ENCODE results near the gene ZNF512B.
A peak's percentile ranks its signal among the peaks of the same experiment; 100 is the strongest.
"Not testable (repeated sequence)": the region's sequence is repeated elsewhere in the genome, so short reads cannot be mapped to it uniquely, and the experiment has no call there.

ZNF512B gene

DNA sequence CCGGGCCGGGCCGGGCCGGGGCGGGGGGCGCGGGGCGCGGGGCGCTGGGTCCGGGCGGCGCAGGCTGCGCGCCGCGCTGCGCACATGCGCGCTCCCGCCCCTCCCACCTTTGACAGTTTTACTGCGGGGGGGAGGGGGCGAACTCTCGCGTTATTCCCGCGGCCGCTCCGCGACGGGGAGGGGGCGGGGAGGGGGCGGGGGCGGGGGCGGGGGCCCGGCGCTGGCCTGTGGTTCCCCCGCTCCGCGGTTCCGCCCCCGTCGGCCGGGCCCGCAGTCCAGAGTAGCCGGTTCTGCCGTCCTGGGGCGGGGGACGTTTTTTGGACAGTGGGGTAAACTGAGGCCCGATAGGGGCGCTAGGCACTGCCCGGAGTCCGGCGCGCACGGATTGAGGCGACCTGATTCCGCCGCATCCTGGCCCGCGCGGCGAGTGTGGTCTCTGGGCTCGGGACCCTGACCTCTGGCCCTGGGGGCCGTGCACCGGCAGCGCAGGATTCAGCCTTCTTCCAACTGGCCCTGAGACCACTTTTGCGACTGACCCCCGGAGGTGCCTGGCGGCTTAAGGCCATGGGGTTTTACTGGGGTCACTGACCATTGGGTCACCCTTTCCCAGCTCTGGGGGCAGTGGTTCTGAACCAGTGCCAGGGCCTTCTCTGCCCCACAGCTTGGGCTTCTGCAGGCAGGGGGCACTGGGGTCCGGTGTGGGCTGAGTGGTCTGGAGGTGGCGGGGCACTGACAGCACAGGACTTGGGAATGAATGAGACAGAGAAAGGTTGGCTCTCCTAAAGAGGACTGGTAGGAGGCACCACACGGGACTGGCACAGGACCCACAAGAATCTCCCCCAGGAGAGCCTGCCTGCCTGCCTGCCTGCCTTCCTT is at the start of gene ZNF512B:
ZNF512B (minus strand) TSS at position 93 of the 876 bp plus-strand sequence. CDS start 1,980 bp downstream, outside the sequence.
- peak; percentile 29 for DNase-seq (ENCODE audit: low spot score)

- DNase-seq (ENCODE audit: low spot score): no peak
Measured at GRCh38 chr20:64015635-64016034, 45.9 kb upstream of the ZNF512B start.

GRCh38 chr20:64012385-64013154 is 42.8 kb upstream of the ZNF512B start:
- not testable (repeated sequence) for DNase-seq (ENCODE audit: low spot score)

GRCh38 chr20:64011366-64011779 is 41.6 kb upstream of the ZNF512B start:
- DNase-seq (ENCODE audit: low spot score): no peak

DNA sequence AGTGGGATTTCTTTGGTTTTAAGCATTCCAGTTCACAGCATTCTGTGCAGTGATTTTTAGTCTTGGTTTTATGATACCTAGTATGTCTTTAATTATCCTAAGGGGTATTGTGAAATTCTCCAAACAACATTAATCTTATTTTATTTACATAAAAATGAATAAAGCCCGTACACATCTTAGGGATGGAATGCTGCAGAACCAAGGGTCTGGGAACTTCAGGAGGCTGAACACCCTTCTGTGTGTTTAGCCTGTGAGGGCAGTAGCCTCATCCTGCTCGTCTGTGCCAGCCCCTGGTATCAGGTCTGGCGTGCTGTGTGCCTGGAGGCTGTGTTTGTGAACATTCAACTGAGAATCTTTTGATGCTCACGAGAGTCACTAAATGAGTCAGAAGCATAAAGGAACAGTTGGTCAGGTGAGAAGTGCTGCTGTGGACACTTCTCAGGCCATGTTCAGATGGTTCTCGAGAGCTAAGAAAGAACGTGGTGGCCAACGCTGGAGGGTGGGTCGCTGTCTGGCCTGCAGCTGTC is 41.0 kb upstream of the ZNF512B start:
- no peak for DNase-seq (ENCODE audit: low spot score)

DNA sequence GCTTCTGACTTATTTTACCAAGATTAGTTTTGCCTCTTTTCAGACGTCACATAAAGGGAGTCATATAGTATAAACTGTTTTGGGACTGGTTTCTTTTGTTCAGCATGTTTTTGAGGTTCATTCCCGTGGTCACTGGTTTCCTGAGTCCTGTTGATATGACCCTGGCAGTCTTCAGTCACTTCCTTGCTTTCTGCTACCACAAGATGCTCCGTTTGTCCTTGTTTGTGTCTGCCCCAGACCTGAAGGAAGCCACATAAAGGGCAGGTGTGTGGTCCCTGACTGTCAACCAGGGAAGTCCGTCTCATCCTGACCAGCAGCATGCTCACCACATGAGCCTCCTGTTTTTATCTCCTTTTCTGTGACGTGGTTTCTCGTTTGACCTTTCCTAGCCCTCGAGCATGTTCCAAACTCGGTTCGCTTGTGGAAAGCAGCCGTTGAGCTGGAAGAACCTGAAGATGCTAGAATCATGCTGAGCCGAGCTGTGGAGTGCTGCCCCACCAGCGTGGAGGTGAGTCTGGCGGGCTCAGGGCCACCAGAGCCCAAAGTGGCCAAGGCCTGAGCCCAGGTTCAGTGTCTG is 40.2 kb upstream of the ZNF512B start:
- DNase-seq (ENCODE audit: low spot score): no peak

- DNase-seq (ENCODE audit: low spot score): no peak
Measured at GRCh38 chr20:64006902-64007301, 37.2 kb upstream of the ZNF512B start.

GRCh38 chr20:64006490-64006889 is 36.8 kb upstream of the ZNF512B start:
- DNase-seq (ENCODE audit: low spot score): no peak

GRCh38 chr20:64005394-64005793 is 35.7 kb upstream of the ZNF512B start:
- no peak for DNase-seq (ENCODE audit: low spot score)

- DNase-seq (ENCODE audit: low spot score): no peak
Measured at GRCh38 chr20:64003960-64004725, 34.4 kb upstream of the ZNF512B start.

- no peak for DNase-seq (ENCODE audit: low spot score)
Measured at GRCh38 chr20:64001607-64002011, 31.9 kb upstream of the ZNF512B start.

- DNase-seq (ENCODE audit: low spot score): no peak
Measured at GRCh38 chr20:64000906-64001305, 31.2 kb upstream of the ZNF512B start.

- DNase-seq (ENCODE audit: low spot score): no peak
Measured at GRCh38 chr20:63982937-63983336, 13.2 kb upstream of the ZNF512B start.

DNA sequence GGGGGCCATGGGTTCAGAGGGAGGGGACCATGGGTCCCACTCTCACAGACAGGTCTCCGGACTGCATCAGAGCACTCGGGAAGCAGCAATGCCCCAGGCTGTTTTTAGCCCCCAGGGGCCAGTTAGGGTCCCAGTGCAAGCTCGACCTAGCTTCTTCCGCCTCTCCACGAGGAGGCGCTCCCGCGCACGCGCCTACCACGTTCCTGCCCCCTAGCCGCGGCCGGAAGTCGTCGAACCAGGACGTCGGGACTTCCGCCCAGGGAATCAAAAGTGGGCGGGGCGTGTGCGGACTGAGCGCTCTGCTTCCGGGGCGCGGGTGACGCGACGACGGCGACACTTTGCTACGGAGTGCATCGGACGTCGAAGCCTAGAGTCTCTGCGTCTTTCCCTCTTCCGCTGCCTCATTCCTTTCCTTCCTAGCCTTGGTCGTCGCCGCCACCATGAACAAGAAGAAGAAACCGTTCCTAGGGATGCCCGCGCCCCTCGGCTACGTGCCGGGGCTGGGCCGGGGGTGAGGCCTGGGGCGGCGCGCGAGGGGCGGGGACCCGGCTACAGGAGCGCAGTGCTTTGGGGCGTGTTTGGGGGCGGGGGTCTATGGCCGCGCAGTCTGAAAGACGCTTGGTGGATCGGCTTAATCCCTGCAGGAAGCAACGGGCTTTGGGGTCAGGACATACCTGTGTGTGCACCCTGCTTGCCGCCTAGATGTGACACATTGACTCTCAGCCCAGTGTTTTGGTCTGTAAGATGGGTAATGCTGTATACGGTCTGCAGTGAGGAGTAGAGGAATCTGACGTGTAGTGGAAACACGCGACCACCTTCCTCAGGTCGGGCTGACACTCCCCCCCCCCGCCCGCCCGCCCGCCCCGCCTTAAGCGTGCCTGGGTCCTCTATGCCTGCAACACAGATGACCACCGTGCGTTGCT is 11.3 kb upstream of the ZNF512B start, which contains the start of gene PRPF6:
PRPF6 (plus strand) TSS at position 327 of the 923 bp plus-strand sequence; CDS start at position 441, 114 bp downstream.
- peak; percentile 98 for DNase-seq (ENCODE audit: low spot score)

GRCh38 chr20:63980317-63980805 is 10.6 kb upstream of the ZNF512B start:
- no peak for DNase-seq (ENCODE audit: low spot score)

GRCh38 chr20:63979557-63980316 is 10.0 kb upstream of the ZNF512B start, which contains the start of gene SAMD10:
TSS of gene SAMD10 (minus strand) at chr20:63979642. CDS start at chr20:63979467, 175 bp downstream.
- peak; percentile 30 for DNase-seq (ENCODE audit: low spot score)

DNA sequence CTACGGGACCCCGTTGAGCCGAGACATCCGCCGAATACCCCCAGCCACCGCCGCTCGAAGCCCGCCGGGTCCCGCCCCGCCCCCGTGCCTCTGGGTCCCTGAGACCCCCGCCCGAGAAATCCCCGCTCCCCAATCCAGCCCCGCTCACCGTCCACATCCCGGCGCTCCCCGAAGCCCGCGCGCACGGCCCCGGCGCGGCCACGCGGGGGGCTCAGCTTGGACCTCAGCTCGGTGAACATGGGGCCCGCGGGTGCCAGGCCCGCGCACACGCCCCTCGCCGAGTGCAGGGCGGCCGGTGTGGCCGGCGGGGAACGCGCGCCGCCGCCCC is 9.5 kb upstream of the ZNF512B start:
- no peak for DNase-seq (ENCODE audit: low spot score)

GRCh38 chr20:63978319-63979228 is 8.8 kb upstream of the ZNF512B start:
- peak; percentile 76 for DNase-seq (ENCODE audit: low spot score)

All from LoVo (cell line).